H1 (cell line): ENCODE data around the gene STX8. TPM values are rescaled to one million over a fixed set of nuclear protein-coding genes. Genes with fewer than 3 reads are reported as not detected.
"Not testable (repeated sequence)": the region's sequence is repeated elsewhere in the genome, so short reads cannot be mapped to it uniquely, and the experiment has no call there.

Experiments used
- CTCF ChIA-PET: fragments of 300-600 bp; sonication (Branson Sonifier 250); formaldehyde crosslinking; loops from one replicate; lab custom pipeline; 2021; ENCODE audit not compliant: partially characterized antibody; lab: Charles Lee
- POLR2A ChIA-PET: fragments of 300-600 bp; sonication (Branson Sonifier 250); formaldehyde crosslinking; loops from one replicate; lab custom pipeline; 2021; ENCODE audit warnings: inconsistent platforms; ENCODE audit not compliant: partially characterized antibody; lab: Charles Lee
- DNase-seq, 2 experiments: peaks; one replicate each; pipeline versions ENCODE4 v3.0.0 to v3.0.0-alpha.2; 2010 to 2022; ENCODE audit warnings: low spot score in 2 of 2, low read depth in 1 of 2, mixed read lengths in 1 of 2
- FAIRE-seq: peaks from 2 replicates; lab custom pipeline; 2011; peaks lifted over from hg19 to GRCh38; lab: Jason Lieb, UNC
- H2AFZ ChIP-seq: 2 replicates; pipeline ENCODE4 v1.8.1; 2012; ENCODE audit warnings: low read length, inconsistent platforms
- H2AK5ac ChIP-seq: 2 replicates; pipeline ENCODE4 v1.6.1; 2013; ENCODE audit warnings: low read depth, low read length
- H2BK120ac ChIP-seq: replicated peaks from 2 replicates; pipeline ENCODE3; 2013; ENCODE audit warnings: low read depth, low read length, inconsistent platforms
- H2BK12ac ChIP-seq: 2 replicates; pipeline ENCODE4 v1.6.1; 2013; ENCODE audit warnings: low read depth, low read length
- H2BK15ac ChIP-seq: 2 replicates; pipeline ENCODE4 v1.6.1; 2013; ENCODE audit warnings: low read length
- H2BK20ac ChIP-seq: 2 replicates; pipeline ENCODE4 v1.6.1; 2013; ENCODE audit warnings: low read length
- H2BK5ac ChIP-seq: 2 replicates; pipeline ENCODE4 v1.6.1; 2013; ENCODE audit warnings: low read depth, low read length
- H3K14ac ChIP-seq: 2 replicates; pipeline ENCODE4 v1.6.1; 2013; ENCODE audit warnings: inconsistent platforms; ENCODE audit not compliant: insufficient read length
- H3K18ac ChIP-seq: 2 replicates; pipeline ENCODE4 v1.6.1; 2013; ENCODE audit warnings: low read length; ENCODE audit errors: extremely low read depth
- H3K23ac ChIP-seq: 2 replicates; pipeline ENCODE4 v1.6.1; 2013; ENCODE audit warnings: inconsistent platforms; ENCODE audit not compliant: insufficient read length
- H3K23me2 ChIP-seq: 2 replicates; pipeline ENCODE4 v1.6.1; 2013; ENCODE audit warnings: low read depth, low read length
- H3K27ac ChIP-seq: 2 replicates; pipeline ENCODE4 v1.6.1; 2011; ENCODE audit warnings: low read depth, low read length, inconsistent platforms
- H3K27me3 ChIP-seq, 4 experiments: replicated peaks in 1 of 4; 1 replicate in 1 of 4; 2 replicates in 3 of 4; pipeline versions ENCODE4 v1.6.1 to v1.8.1; 2011 to 2013; ENCODE audit warnings: low read length in 3 of 4, mild to moderate bottlenecking in 3 of 4, inconsistent platforms in 2 of 4, mixed read lengths in 2 of 4, moderate library complexity in 1 of 4; ENCODE audit not compliant: control insufficient read depth in 3 of 4, insufficient read depth in 3 of 4; ENCODE audit errors: extremely low read depth in 1 of 4
- H3K36me3 ChIP-seq, 4 experiments: 2 replicates each; pipeline versions ENCODE4 v1.6.1 to v1.8.1; 2011 to 2013; ENCODE audit warnings: mild to moderate bottlenecking in 4 of 4, low read length in 3 of 4, moderate library complexity in 2 of 4, control low read depth in 1 of 4, inconsistent platforms in 1 of 4; ENCODE audit not compliant: insufficient read depth in 4 of 4, control insufficient read depth in 2 of 4
- H3K4ac ChIP-seq: replicated peaks from 2 replicates; pipeline ENCODE3; 2013; ENCODE audit warnings: low read length, low read depth, mixed read lengths, inconsistent platforms; ENCODE audit not compliant: insufficient read length
- H3K4me1 ChIP-seq, 4 experiments: replicated peaks in 1 of 4; 1 replicate in 1 of 4; 2 replicates in 3 of 4; pipeline versions ENCODE4 v1.6.1 to v1.8.1; 2011 to 2013; ENCODE audit warnings: low read length in 3 of 4, inconsistent platforms in 2 of 4, mixed read lengths in 1 of 4; ENCODE audit not compliant: insufficient read depth in 4 of 4, control insufficient read depth in 3 of 4
- H3K4me2 ChIP-seq, 2 experiments: 2 replicates each; pipeline versions ENCODE4 v1.6.1 to v1.8.1; 2011 to 2013; ENCODE audit warnings: low read depth in 2 of 2, low read length in 2 of 2, control low read depth in 1 of 2, inconsistent platforms in 1 of 2, mild to moderate bottlenecking in 1 of 2; ENCODE audit not compliant: insufficient read depth in 1 of 2
- H3K4me3 ChIP-seq, 4 experiments: fragments of 200-600, 300-600 bp in 1 of 4; sonication (generic), shearing (Covaris generic), sonication (Bioruptor Twin) in 1 of 4; 2 replicates each; pipeline versions ENCODE4 v1.5.1 to v1.8.1; 2011 to 2016; ENCODE audit warnings: low read length in 4 of 4, low read depth in 3 of 4, control low read depth in 2 of 4, inconsistent platforms in 2 of 4, mild to moderate bottlenecking in 2 of 4, mixed read lengths in 1 of 4, moderate library complexity in 1 of 4; ENCODE audit not compliant: insufficient read depth in 2 of 4; ENCODE audit errors: extremely low read depth in 1 of 4
- H3K56ac ChIP-seq: replicated peaks from 2 replicates; pipeline ENCODE3; 2013; ENCODE audit warnings: low read depth, mild to moderate bottlenecking, mixed read lengths, low read length, inconsistent platforms; ENCODE audit not compliant: insufficient read length
- H3K79me1 ChIP-seq: 2 replicates; pipeline ENCODE4 v1.6.1; 2013; ENCODE audit warnings: low read depth, low read length, control low read depth
- H3K79me2 ChIP-seq, 2 experiments: 2 replicates each; pipeline versions ENCODE4 v1.6.1 to v1.8.1; 2012 to 2013; ENCODE audit warnings: low read length in 2 of 2, mild to moderate bottlenecking in 2 of 2, inconsistent platforms in 1 of 2; ENCODE audit not compliant: insufficient read depth in 2 of 2, control insufficient read depth in 1 of 2
- H3K9ac ChIP-seq, 4 experiments: replicated peaks in 1 of 4; 1 replicate in 1 of 4; 2 replicates in 3 of 4; pipeline versions ENCODE4 v1.6.1 to v1.8.1; 2011 to 2013; ENCODE audit warnings: low read depth in 3 of 4, low read length in 3 of 4, control low read depth in 2 of 4, mild to moderate bottlenecking in 2 of 4, moderate library complexity in 2 of 4, inconsistent platforms in 1 of 4; ENCODE audit errors: extremely low read depth in 1 of 4
- H3K9me3 ChIP-seq, 2 experiments: 2 replicates each; pipeline versions ENCODE4 v1.6.1 to v1.8.1; 2012 to 2013; ENCODE audit warnings: mild to moderate bottlenecking in 2 of 2, moderate library complexity in 2 of 2, control low read depth in 1 of 2, inconsistent platforms in 1 of 2, low read depth in 1 of 2, low read length in 1 of 2, mixed read lengths in 1 of 2; ENCODE audit not compliant: insufficient read depth in 2 of 2
- H4K20me1 ChIP-seq, 2 experiments: replicated peaks in 1 of 2; 2 replicates each; pipeline versions ENCODE3 to v1.8.1; 2011 to 2013; ENCODE audit warnings: inconsistent platforms in 2 of 2, low read length in 2 of 2, mild to moderate bottlenecking in 1 of 2; ENCODE audit not compliant: insufficient read depth in 2 of 2, control insufficient read depth in 1 of 2
- H4K5ac ChIP-seq: 2 replicates; pipeline ENCODE4 v1.6.1; 2013; ENCODE audit warnings: low read length, low read depth, mixed read lengths, inconsistent platforms; ENCODE audit not compliant: insufficient read length
- H4K8ac ChIP-seq: 2 replicates; pipeline ENCODE4 v1.8.0; 2013; ENCODE audit warnings: mild to moderate bottlenecking, moderate library complexity, low read length, inconsistent platforms; ENCODE audit not compliant: insufficient read depth; ENCODE audit errors: extremely low read depth
- H4K91ac ChIP-seq: replicated peaks from 2 replicates; pipeline ENCODE3; 2013; ENCODE audit warnings: low read length, mixed read lengths, inconsistent platforms; ENCODE audit not compliant: insufficient read length
- CEBPB ChIP-seq: IDR thresholded peaks from 2 replicates; pipeline ENCODE4 v1.6.1; 2012; ENCODE audit warnings: low read depth, low read length
- WGBS, 2 experiments: shearing (Covaris generic) in 1 of 2; methylation state at CpG; one replicate each; pipeline versions ENCODE4 v1.1.6 to v1.1.7; 2013 to 2015; ENCODE audit warnings: low lambda C conversion rate in 2 of 2, mixed read lengths in 2 of 2, inconsistent platforms in 1 of 2, low coverage in 1 of 2, missing lambda C conversion rate in 1 of 2; ENCODE audit not compliant: insufficient replicate concordance in 2 of 2, insufficient coverage in 1 of 2, insufficient read length in 1 of 2; ENCODE audit errors: extremely low coverage in 1 of 2, missing lambda C conversion rate in 1 of 2; 5-methylcytosine and 5-hydroxymethylcytosine counted together
- polyA plus RNA-seq, 7 experiments: library from polyadenylated mRNA; depleted of rRNA in 3 of 7; stranded (reverse) in 5 of 7; unstranded in 2 of 7; fragments of >200 nt in 5 of 7; fragments of 200-250 nt in 2 of 7; gene quantifications; 1 replicate in 5 of 7; 2 replicates in 1 of 7; 4 replicates in 1 of 7; pipeline versions ENCODE4 v1.2.1 to v1.2.3, GENCODE V29; 2011 to 2013; ENCODE audit warnings: missing spikeins in 2 of 7, mixed read lengths in 2 of 7
- total RNA-seq: library from RNA; stranded (reverse); fragmentation: NEBNext Ultra II Directional; extraction: Animal tissue kit (Norgen Biotek cat#: 25700); gene quantifications from 2 replicates; pipeline ENCODE4 v1.2.1, GENCODE V29; 2021
- TF ChIP-seq, protein P1 (sequence below): IDR thresholded peaks from 2 replicates; pipeline ENCODE4 v1.6.1; 2012; ENCODE audit warnings: inconsistent platforms

STX8 gene
- total and polyA plus RNA-seq, 2 of the 8 experiments (the other 6 are each of a cell fraction or from before 2014, with no cell fraction given), result 22.8 to 42.5 TPM

DNA sequence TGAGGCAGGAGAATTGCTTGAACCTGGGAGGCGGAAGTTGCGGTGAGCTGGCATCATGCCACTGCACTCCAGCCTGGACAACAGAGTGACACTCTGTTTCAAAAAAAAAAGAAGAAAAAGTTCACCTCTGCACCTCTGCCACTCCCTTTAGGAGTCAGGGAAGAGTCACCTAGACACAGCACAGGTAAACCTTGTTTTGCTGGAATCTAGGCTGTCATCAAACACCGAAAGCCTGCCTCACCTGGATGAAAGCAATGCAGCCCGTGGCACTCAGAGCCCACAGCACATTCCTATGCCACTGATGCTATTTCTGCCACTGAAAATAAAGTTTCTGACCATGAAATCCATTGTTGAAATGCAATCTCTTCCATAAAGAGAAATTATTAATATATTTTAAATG is 23.0 kb upstream of the STX8 start:
- FAIRE-seq (no peak), DNase-seq (no peak)
- no peak overlapping the region for H2BK120ac ChIP-seq
- TF ChIP-seq, protein P1, sequence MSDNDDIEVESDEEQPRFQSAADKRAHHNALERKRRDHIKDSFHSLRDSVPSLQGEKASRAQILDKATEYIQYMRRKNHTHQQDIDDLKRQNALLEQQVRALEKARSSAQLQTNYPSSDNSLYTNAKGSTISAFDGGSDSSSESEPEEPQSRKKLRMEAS, result no peak
- TF ChIP-seq CEBPB, result no peak
- H3K4me1 ChIP-seq, result no peaks in the 10 kb centered on the region
- H4K20me1 ChIP-seq, result no peaks in the 10 kb centered on the region
- no peak overlapping the region for H3K4ac ChIP-seq
- no peak overlapping the region for H3K27ac ChIP-seq
- no peak overlapping the region for H4K91ac ChIP-seq
- no peaks in the 10 kb centered on the region for H3K79me1 ChIP-seq
- no peak overlapping the region for H3K4me3 ChIP-seq
- no peak overlapping the region for H4K5ac ChIP-seq
- ChIA-PET CTCF (no interaction called here), POLR2A (no interaction called here)
- no peak overlapping the region for H2AK5ac ChIP-seq
- no peaks in the 10 kb centered on the region for H3K9me3 ChIP-seq
- no peaks in the 10 kb centered on the region for H3K27me3 ChIP-seq
- H4K8ac ChIP-seq, result no peak overlapping the region
- H3K9ac ChIP-seq, result no peak overlapping the region
- H3K23me2 ChIP-seq, result no peaks in the 10 kb centered on the region
- no peak overlapping the region for H2AFZ ChIP-seq
- H3K18ac ChIP-seq, result no peak overlapping the region
- H3K79me2 ChIP-seq, result no peaks in the 10 kb centered on the region
- 88% methylated on average over 4 of the region's 4 CpGs; no CpG with 5 or more reads in 1 of the 2 experiments for WGBS, 2 experiments
- H2BK12ac ChIP-seq, result no peak overlapping the region
- H2BK5ac ChIP-seq, result no peak overlapping the region
- H3K14ac ChIP-seq, result no peak overlapping the region
- no peaks in the 10 kb centered on the region for H3K36me3 ChIP-seq
- H3K4me2 ChIP-seq, result no peak overlapping the region
- H2BK20ac ChIP-seq, result no peak overlapping the region
- no peak overlapping the region for H3K56ac ChIP-seq
- no peak overlapping the region for H2BK15ac ChIP-seq
- no peak overlapping the region for H3K23ac ChIP-seq

DNA sequence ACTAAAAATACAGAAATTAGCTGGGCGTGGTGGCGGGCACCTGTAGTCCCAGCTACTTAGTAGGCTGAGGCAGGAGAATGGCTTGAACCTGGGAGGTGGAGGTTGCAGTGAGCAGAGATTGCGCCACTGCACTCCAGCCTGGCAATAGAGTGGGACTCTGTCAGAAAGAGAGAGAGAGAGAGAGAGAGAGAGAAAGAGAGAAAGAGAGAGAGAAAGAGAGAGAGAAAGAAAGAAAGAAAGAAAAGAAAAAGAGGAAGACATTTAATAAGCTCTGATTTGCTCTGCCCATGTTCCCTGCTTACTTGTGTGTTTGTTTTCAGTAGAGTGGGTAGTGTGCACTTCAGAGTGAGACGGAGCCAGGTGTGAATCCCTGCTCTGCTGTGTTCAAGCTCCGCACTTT is 22.0 kb upstream of the STX8 start:
- H3K27me3 ChIP-seq, H4K8ac ChIP-seq, H3K79me2 ChIP-seq, H3K4me3 ChIP-seq, H4K91ac ChIP-seq, H3K79me1 ChIP-seq, H3K9ac ChIP-seq, H2BK120ac ChIP-seq, H2BK20ac ChIP-seq, H2BK12ac ChIP-seq, POLR2A ChIA-PET, H3K23ac ChIP-seq, H3K18ac ChIP-seq, H3K4me1 ChIP-seq, H3K56ac ChIP-seq, H3K14ac ChIP-seq, H4K20me1 ChIP-seq, H3K4me2 ChIP-seq, H2AK5ac ChIP-seq, H2BK5ac ChIP-seq, H3K4ac ChIP-seq, H2BK15ac ChIP-seq, H3K27ac ChIP-seq, H2AFZ ChIP-seq, H4K5ac ChIP-seq, H3K9me3 ChIP-seq, FAIRE-seq, H3K36me3 ChIP-seq, DNase-seq, H3K23me2 ChIP-seq: not testable (repeated sequence)
- WGBS, 2 experiments, result 85% methylated on average over 4 of the region's 5 CpGs; no CpG with 5 or more reads in 1 of the 2 experiments
- CTCF ChIA-PET, result interaction anchor here (0.9 kb wide), 1 partner anchor 20 kb away, joined by 3 read pairs; no protein-coding TSS in a partner anchor
